GM23338 (cell line): ENCODE results near the gene SCAF8. TPM values are rescaled to one million over a fixed set of nuclear protein-coding genes. Genes with fewer than 3 reads are reported as not detected.

Experiments used
- ATAC-seq: fragments of 200-7000 bp; cut with Tn5 transposase; 3 replicates; pipeline ENCODE4 v1.9.1; 2020
- DNase-seq: peaks from one replicate; pipeline ENCODE4 v3.0.0-alpha.2; 2015; ENCODE audit warnings: low spot score
- H2AFZ ChIP-seq: fragments of 200-600 bp; sonication (generic); 2 replicates; pipeline ENCODE4 v1.8.0; 2016; ENCODE audit warnings: antibody characterized with exemption, mild to moderate bottlenecking, moderate library complexity
- H3F3A ChIP-seq: fragments of 200-600 bp; sonication (generic); replicated peaks from 2 replicates; pipeline ENCODE4 v1.8.0; 2017; ENCODE audit warnings: antibody characterized with exemption, mixed run types, low read depth
- H3K27ac ChIP-seq: fragments of 200-600 bp; sonication (generic); 2 replicates; pipeline ENCODE4 v1.6.1; 2016; ENCODE audit warnings: low read depth
- H3K27me3 ChIP-seq: fragments of 200-600 bp; sonication (generic); 2 replicates; pipeline ENCODE4 v1.8.0; 2016; ENCODE audit warnings: mild to moderate bottlenecking, mixed run types, moderate library complexity; ENCODE audit not compliant: insufficient read depth
- H3K36me3 ChIP-seq: fragments of 200-600 bp; sonication (generic); 2 replicates; pipeline ENCODE4 v1.8.0; 2016; ENCODE audit warnings: mild to moderate bottlenecking; ENCODE audit not compliant: insufficient read depth
- H3K4me1 ChIP-seq: fragments of 200-600 bp; sonication (generic); 2 replicates; pipeline ENCODE4 v1.8.0; 2016; ENCODE audit warnings: mild to moderate bottlenecking, moderate library complexity; ENCODE audit not compliant: insufficient read depth
- H3K4me2 ChIP-seq: fragments of 200-600 bp; sonication (generic); 2 replicates; pipeline ENCODE4 v1.7.1; 2017; ENCODE audit warnings: mixed run types
- H3K4me3 ChIP-seq: fragments of 200-600 bp; sonication (generic); 2 replicates; pipeline ENCODE4 v1.6.1; 2016; ENCODE audit warnings: mixed run types
- H3K79me2 ChIP-seq: fragments of 200-600 bp; sonication (generic); replicated peaks from 2 replicates; pipeline ENCODE4 v1.8.0; 2017; ENCODE audit warnings: mild to moderate bottlenecking; ENCODE audit not compliant: insufficient read depth
- H3K9me2 ChIP-seq: fragments of 200-600 bp; sonication (generic); 2 replicates; pipeline ENCODE4 v1.8.0; 2017; ENCODE audit not compliant: insufficient read depth
- H4K20me1 ChIP-seq: fragments of 200-600 bp; sonication (generic); replicated peaks from 2 replicates; pipeline ENCODE4 v1.8.0; 2017; ENCODE audit warnings: mild to moderate bottlenecking; ENCODE audit not compliant: insufficient read depth
- H3K27ac Mint-ChIP-seq: 2 replicates; pipeline ENCODE4 v1.8.0; 2020; ENCODE audit warnings: inconsistent platforms, mild to moderate bottlenecking, moderate library complexity, mixed read lengths
- H3K27me3 Mint-ChIP-seq: 3 replicates; pipeline ENCODE4 v1.8.0; 2022; ENCODE audit warnings: low read depth, mild to moderate bottlenecking, moderate library complexity, mixed read lengths, inconsistent platforms; ENCODE audit not compliant: insufficient read depth, poor library complexity
- H3K36me3 Mint-ChIP-seq: 3 replicates; pipeline ENCODE4 v1.8.0; 2021; ENCODE audit warnings: low read depth, mild to moderate bottlenecking, inconsistent platforms, moderate library complexity, mixed read lengths
- H3K4me1 Mint-ChIP-seq: 3 replicates; pipeline ENCODE4 v1.8.0; 2020; ENCODE audit warnings: mild to moderate bottlenecking, inconsistent platforms, mixed read lengths
- H3K4me3 Mint-ChIP-seq: 3 replicates; pipeline ENCODE4 v1.8.0; 2021; ENCODE audit warnings: moderate library complexity, mild to moderate bottlenecking, inconsistent platforms, mixed read lengths
- H3K9me3 Mint-ChIP-seq: 3 replicates; pipeline ENCODE4 v1.8.0; 2020; ENCODE audit warnings: moderate library complexity, mild to moderate bottlenecking, inconsistent platforms, mixed read lengths
- CREB1 ChIP-seq: fragments of 250-450 bp; sonication (Bioruptor Pico); IDR thresholded peaks from 2 replicates; pipeline ENCODE4 v1.5.0; 2020; ENCODE audit warnings: low read depth, mild to moderate bottlenecking, moderate library complexity
- CTCF ChIP-seq, 2 experiments: fragments of 200-600 bp in 1 of 2; sonication (generic) in 1 of 2; conservative IDR thresholded peaks; 2 replicates each; pipeline versions ENCODE4 v1.5.1 to v1.6.1; 2016 to 2017; ENCODE audit warnings: antibody characterized with exemption in 2 of 2, low read depth in 2 of 2, mild to moderate bottlenecking in 2 of 2, moderate library complexity in 1 of 2
- JUNB ChIP-seq: IDR thresholded peaks from one replicate; pipeline ENCODE4 v1.6.1; 2016; ENCODE audit warnings: antibody characterized with exemption; ENCODE audit not compliant: unreplicated experiment
- ZNF331 ChIP-seq: fragments of 250-450 bp; sonication (Bioruptor Pico); IDR thresholded peaks from 2 replicates; pipeline ENCODE4 v1.5.0; 2020; ENCODE audit warnings: low read depth, mild to moderate bottlenecking, moderate library complexity
- ZNF462 ChIP-seq: fragments of 250-450 bp; sonication (Bioruptor Pico); IDR thresholded peaks from 2 replicates; pipeline ENCODE4 v1.5.0; 2020; ENCODE audit warnings: mild to moderate bottlenecking, moderate library complexity
- polyA plus RNA-seq: library from polyadenylated mRNA; unstranded; fragments of >200 nt; fragmentation: Nextera tagmentation; extraction: Ambion mirVana; gene quantifications from 2 replicates; pipeline ENCODE4 v1.2.1, GENCODE V29; 2016
- total RNA-seq: library from RNA; depleted of rRNA; stranded (reverse); fragments of >200 nt; shearing (Covaris generic); gene quantifications from 2 replicates; pipeline ENCODE4 v1.2.3, GENCODE V29; 2014

The SCAF8 gene
- total and polyA plus RNA-seq, 2 experiments from 2014 or later, result 13.8 to 37.9 TPM

- Mint-ChIP-seq H3K27me3 (peaks cover 4% of the 10 kb centered on the region), H3K36me3 (no peaks in the 10 kb centered on the region), H3K4me3 (no peak overlapping the region), H3K9me3 (no peaks in the 10 kb centered on the region), H3K4me1 (peaks cover 19% of the 10 kb centered on the region), H3K27ac (no peak overlapping the region)
- H3K4me1 ChIP-seq, result peaks cover 19% of the 10 kb centered on the region
- no peak overlapping the region for H3K4me3 ChIP-seq
- H3K9me2 ChIP-seq, result no peaks in the 10 kb centered on the region
- H3K79me2 ChIP-seq, result peaks cover 11% of the 10 kb centered on the region
- peak; percentile 85 for DNase-seq
- no peaks in the 10 kb centered on the region for H3K27me3 ChIP-seq
- no peak overlapping the region for H3K4me2 ChIP-seq
- peaks cover 5% of the 10 kb centered on the region for H4K20me1 ChIP-seq
- no peaks in the 10 kb centered on the region for H3K36me3 ChIP-seq
- H2AFZ ChIP-seq, result no peak overlapping the region
- no peak; the same call in 2 of the 3 replicates for ATAC-seq
- no peak overlapping the region for H3K27ac ChIP-seq
- TF ChIP-seq CTCF (conservative IDR thresholded peaks at IDR 0.05; ENCODE audit: low read depth in 2 of 2) (peak; percentile 81 to 97), JUNB (no peak), CREB1 (no peak)
- H3F3A ChIP-seq, result no peaks in the 10 kb centered on the region
Measured at GRCh38 chr6:154868143-154868594, 135.0 kb downstream of the SCAF8 start.

- peaks cover 39% of the 10 kb centered on the region for H3K4me1 Mint-ChIP-seq
- peaks cover 4% of the 10 kb centered on the region for H3K27me3 Mint-ChIP-seq
- Histone ChIP-seq H2AFZ (no peak overlapping the region), H3K4me1 (peaks cover 47% of the 10 kb centered on the region), H3K36me3 (no peaks in the 10 kb centered on the region), H3K79me2 (peaks cover 16% of the 10 kb centered on the region), H3K4me3 (no peak overlapping the region), H3F3A (0 out of 2 replicates have a peak, but pooled peaks cover 2% of the 10 kb centered on the region), H3K9me2 (no peaks in the 10 kb centered on the region), H3K4me2 (peak overlapping the region; percentile 23; the same call in 1 of the 2 replicates), H4K20me1 (peaks cover 7% of the 10 kb centered on the region; the same call in 1 of the 2 replicates), H3K27me3 (no peaks in the 10 kb centered on the region), H3K27ac (no peak overlapping the region)
- TF ChIP-seq CTCF (conservative IDR thresholded peaks at IDR 0.05; ENCODE audit: low read depth in 2 of 2) (peak; percentile 25 to 29; a peak in 3 of 4 replicates), ZNF331 (CRISPR knock-in tag) (no peak)
- no peak overlapping the region for H3K27ac Mint-ChIP-seq
- no peaks in the 10 kb centered on the region for H3K9me3 Mint-ChIP-seq
- no peak overlapping the region for H3K4me3 Mint-ChIP-seq
- ATAC-seq, result peak; percentile 95
- H3K36me3 Mint-ChIP-seq, result no peaks in the 10 kb centered on the region
- peak; percentile 73 for DNase-seq
Measured at GRCh38 chr6:154872542-154873114, 139.4 kb downstream of the SCAF8 start.

- Histone ChIP-seq H3K79me2 (peaks cover 23% of the 10 kb centered on the region), H3K4me2 (no peak overlapping the region)
- no peak for ATAC-seq
- TF ChIP-seq ZNF462, result no peak
Measured at GRCh38 chr6:154873546-154873945, 140.3 kb downstream of the SCAF8 start.

More at GRCh38 chr6:154873546-154873945, 140.3 kb downstream of the SCAF8 start:
- Mint-ChIP-seq H3K9me3 (no peaks in the 10 kb centered on the region), H3K4me3 (no peak overlapping the region), H3K27me3 (peaks cover 4% of the 10 kb centered on the region), H3K4me1 (peaks cover 46% of the 10 kb centered on the region), H3K36me3 (no peaks in the 10 kb centered on the region), H3K27ac (no peak overlapping the region)
- 0 out of 2 replicates have a peak, but pooled peaks cover 2% of the 10 kb centered on the region for H3F3A ChIP-seq
- H3K27ac ChIP-seq, result no peak overlapping the region
- H3K4me1 ChIP-seq, result peaks cover 57% of the 10 kb centered on the region
- H3K36me3 ChIP-seq, result no peaks in the 10 kb centered on the region
- H3K4me3 ChIP-seq, result no peak overlapping the region
- H3K27me3 ChIP-seq, result no peaks in the 10 kb centered on the region
- peaks cover 7% of the 10 kb centered on the region; the same call in 1 of the 2 replicates for H4K20me1 ChIP-seq
- no peak overlapping the region for H2AFZ ChIP-seq
- H3K9me2 ChIP-seq, result no peaks in the 10 kb centered on the region
- no peak for DNase-seq
